Measurements from ENCODE around the gene FAM110C.
A peak's percentile ranks its signal among the peaks of the same experiment; 100 is the strongest.
"Not testable (repeated sequence)": the region's sequence is repeated elsewhere in the genome, so short reads cannot be mapped to it uniquely, and the experiment has no call there.

Gene FAM110C

DNA sequence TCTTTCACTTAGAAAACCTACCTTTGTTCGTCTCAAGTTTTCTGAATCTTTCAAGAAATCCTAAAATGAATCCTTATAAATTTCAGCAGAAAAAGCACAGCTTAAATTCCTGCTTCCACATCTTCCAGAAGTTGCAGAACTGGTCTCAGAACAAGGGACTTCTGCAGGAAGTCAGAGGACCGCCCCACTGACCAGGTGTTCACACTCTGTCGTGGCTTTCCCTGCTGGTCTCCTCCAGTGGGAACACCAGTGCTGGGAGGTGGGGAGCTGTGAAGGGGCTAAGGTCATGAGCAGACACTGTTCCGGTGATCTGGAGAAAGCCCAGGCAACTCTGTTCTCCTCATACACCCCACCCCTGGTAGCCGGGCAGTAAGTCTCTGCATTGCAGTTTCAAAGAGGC lies 3.5 kb downstream of the FAM110C start:
- no peak for FAIRE-seq

- FAIRE-seq, result no peak
These were observed 5.8 kb downstream of the FAM110C start for GRCh38 chr2:40465-40864.

- FAIRE-seq, result no peak
These were observed 8.2 kb downstream of the FAM110C start for GRCh38 chr2:38155-38554.

DNA sequence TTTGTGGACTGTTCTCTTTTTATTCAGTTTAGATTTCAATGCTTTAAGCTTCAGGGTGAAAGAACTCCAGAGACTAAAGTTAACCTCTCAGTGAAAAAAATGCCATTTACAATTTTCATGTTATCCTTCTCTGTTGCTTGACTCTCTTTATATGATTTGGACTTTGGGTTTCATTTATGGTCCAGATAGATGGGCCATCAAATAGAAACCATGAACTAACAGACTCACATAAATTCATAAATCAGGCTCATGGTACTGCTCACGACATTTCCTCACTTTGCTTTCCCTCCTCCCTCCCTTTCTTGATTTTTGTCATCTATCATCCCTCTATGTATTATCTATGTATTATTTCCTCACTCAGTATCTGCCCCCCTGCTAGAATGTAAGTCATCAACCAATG lies 10.0 kb downstream of the FAM110C start:
- FAIRE-seq, result no peak

GRCh38 chr2:35852-36251 lies 10.5 kb downstream of the FAM110C start:
- no peak for FAIRE-seq

- FAIRE-seq, result no peak
These were observed 12.7 kb downstream of the FAM110C start for GRCh38 chr2:33620-34019.

GRCh38 chr2:32068-32467 lies 14.2 kb downstream of the FAM110C start:
- no peak for FAIRE-seq

DNA sequence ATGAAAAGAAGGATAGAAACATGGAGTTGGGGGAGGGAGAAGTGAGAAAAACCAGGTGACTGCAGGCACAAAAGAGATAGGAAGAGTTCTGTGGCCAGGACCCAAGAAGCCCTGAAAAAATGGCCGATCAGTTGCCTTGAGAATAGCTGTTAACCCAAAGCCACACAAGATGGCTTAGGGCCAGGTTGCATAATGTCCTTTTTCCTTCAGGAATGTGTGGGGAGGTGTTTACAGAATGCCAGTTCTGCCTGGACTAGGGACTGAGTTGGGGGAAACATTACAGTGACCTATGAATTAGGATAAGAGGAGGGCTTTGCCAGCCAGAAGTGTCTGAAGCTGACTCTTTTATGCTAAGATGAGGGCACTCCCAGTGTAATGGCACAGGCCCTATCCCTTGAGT lies 17.1 kb downstream of the FAM110C start:
- no peak for FAIRE-seq

DNA sequence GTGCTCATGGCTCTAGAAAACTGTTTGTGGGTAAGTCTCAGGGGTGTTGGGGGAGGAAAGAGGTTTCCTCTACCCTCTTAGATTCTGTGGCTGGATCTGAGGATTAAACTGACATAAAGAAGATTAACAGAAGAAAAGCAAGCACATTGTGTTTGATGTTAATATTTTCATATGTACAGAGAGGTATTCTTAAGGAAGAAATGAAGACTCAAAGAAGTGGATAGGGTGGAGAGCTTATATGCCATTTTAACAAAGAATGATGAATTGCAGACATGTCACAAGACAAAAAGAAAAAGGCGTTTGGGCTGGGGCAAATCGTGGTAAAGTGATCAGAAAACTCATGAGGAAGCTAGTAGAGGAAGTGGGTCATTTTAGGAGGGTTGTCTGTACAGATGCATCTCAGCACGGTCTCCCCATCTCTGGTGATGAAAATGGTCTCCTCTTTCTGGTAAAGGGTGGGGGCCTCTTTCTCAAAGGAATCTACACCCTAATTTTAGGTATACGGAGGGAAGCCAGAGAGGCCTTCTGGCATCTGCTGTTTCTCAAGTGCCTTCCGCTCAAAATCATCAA lies 17.8 kb downstream of the FAM110C start:
- FAIRE-seq, result no peak

DNA sequence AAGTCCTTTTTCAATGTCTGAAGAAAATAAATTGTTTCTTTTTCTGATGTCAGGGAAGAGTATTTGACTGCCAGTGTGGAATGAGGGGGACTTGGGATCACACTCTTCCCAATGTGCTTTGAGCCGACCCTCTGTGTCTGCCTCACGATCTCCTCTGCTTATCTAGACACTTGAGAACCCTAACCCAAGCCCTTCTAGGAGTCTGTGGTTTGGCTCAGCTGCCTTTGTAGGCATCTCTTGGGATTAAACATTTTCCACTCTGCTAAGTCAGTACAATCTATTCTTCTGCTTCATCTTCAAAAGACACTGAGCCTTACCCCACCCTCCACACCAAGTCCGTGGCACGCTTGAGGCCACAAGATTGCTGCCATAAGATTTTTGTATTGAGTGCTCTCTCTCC lies 19.4 kb downstream of the FAM110C start:
- FAIRE-seq, result no peak

GRCh38 chr2:25543-25942 lies 20.8 kb downstream of the FAM110C start:
- peak; percentile 31 for FAIRE-seq

GRCh38 chr2:24591-24990 lies 21.7 kb downstream of the FAM110C start:
- FAIRE-seq, result not testable (repeated sequence)

DNA sequence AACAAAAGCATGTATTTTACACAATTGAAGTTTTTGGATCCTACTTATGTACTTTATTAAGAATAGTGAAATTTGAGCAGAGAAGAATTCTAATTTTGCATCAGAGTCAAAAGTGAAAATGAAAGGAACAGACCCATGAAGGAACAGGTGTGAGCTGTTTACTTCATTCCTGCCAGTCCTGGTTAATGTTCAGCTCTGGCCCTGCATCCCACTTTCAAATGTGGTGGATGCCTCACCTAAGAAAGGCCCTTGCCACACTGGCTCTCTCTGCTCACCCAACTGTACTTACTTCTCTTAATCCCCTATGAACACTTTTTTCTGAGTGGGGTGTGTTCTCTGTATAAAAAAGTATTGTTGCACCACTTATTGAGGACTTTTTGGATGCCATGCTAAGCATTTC lies 22.2 kb downstream of the FAM110C start:
- no peak for FAIRE-seq

- no peak for FAIRE-seq
These were observed 23.0 kb downstream of the FAM110C start for GRCh38 chr2:23283-23682.

DNA sequence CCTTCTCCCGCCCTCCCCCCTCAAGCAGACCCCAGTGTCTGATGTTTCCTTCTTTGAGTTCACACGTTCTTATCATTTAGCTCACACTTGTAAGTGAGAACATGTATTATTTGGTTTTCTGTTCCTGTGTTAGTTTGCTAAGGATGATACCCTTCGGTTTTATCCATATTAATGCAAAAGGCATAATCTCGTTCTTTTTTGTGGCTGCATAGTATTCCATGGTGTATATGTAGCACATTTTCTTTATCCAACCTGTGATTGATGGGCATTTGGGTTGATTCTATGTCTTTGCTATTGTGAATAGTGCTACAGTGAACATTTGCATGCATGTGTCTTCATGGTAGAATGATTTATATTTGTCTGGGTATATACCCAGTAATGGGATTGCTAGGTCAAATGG lies 24.1 kb downstream of the FAM110C start:
- FAIRE-seq, result not testable (repeated sequence)

GRCh38 chr2:20259-20658 lies 26.0 kb downstream of the FAM110C start:
- FAIRE-seq, result not testable (repeated sequence)

DNA sequence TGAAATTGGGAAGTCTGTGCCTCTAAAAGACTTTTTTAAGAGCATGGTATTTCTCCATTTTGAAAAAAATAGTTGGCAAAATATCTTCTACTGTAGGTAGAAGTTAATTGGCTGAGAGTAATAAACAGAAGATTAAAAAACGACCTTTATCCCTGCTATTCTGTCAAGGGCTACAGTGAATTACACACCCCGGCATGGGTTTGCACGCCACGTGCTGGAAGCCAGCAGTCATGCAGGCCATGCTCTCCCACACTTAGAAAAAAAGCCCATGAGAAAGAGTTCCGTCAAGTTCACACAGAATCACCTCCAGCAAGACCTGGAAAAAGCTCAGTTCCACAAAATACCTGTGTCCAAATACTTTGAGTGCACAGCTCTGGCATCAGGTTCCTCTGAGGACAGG lies 26.8 kb downstream of the FAM110C start:
- peak; percentile 5 for FAIRE-seq

DNA sequence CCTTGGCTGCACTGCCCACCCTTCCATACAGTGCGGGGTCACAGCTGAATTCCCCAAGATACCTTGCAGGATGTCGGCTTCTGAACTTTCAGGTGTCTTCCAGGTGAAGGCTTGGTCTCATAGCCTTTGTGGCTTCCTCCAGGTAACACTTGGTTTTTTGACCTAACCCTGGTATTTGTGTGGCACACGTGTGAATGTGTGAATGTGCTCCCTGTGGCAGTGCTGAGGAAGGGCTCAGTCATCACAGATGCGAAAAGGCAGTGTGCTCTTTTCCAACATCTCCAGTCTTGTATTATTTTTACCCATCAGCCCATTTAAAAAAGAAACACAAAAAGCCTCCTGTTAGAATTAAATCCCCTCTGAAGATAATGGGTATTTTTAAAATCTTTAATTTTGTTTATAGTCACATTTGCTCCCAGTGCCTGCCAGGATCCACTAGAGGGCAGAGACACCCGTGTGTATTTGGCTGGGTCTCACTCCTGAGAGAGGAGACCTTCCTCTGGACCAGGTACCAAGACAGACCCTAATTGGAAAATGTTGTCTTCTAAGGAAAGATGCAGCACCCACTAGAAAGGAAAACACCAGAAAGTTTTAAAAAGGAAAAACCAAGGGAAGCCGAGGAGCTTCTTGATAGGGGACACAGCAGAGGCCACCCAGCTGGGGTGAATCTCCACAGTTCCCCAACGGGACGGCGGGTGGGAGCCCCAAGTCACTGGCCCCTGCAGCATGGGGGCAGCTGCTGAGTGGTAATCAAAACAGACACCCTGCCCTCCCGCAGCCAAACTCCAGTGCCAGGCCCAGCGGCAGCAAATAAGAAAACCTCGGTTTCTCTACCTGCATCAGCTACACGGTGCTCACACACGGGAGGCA lies 27.7 kb downstream of the FAM110C start:
- no peak for FAIRE-seq

DNA sequence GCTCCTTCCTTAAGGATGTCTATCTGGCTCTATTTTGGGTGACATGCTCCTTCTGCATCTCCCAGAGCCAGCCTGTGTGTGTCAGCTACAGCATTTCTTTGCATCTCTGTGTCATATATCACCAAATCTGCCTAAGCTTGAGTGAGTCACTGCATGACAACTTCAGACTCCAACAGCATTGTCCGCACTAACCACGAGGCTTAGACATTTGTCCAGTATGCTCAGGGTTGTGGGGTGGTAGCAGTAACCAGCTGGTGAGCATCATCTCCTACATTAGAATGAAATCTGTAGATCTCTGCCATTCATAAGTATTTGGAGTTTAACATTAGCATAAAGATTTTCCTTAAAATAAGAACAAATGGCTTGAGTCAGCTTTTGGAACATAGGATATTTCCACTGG lies 30.4 kb downstream of the FAM110C start:
- FAIRE-seq, result not testable (repeated sequence)

GRCh38 chr2:11248-11941 lies 34.9 kb downstream of the FAM110C start:
- FAIRE-seq, result no peak

DNA sequence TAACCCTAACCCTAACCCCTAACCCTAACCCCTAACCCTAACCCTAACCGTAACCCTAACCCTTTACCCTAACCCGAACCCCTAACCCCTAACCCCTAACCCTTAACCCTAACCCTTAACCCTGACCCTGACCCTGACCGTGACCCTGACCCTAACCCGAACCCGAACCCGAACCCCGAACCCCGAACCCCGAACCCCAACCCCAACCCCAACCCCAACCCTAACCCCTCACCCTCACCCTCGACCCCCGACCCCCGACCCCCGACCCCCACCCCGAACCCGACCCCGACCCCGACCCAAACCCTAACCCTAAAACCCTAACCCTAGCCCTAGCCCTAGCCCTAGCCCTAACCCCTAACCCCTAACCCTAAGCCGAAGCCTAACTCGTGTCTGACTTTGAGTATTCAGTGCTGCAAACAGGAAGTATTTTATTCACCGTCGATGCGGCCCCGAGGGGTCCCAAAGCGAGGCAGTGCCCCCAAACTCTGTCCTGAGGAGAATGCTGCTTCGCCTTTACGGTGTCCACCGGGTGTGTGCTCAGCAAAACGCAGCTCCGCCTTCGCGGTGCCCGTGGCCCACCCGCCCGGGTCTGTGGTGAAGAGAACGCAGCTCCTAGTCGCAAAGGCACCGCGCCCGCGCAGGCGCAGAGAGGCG lies 36.0 kb downstream of the FAM110C start:
- no peak for FAIRE-seq
